Measurements from ENCODE around the gene PARD3B.

Gene PARD3B

DNA sequence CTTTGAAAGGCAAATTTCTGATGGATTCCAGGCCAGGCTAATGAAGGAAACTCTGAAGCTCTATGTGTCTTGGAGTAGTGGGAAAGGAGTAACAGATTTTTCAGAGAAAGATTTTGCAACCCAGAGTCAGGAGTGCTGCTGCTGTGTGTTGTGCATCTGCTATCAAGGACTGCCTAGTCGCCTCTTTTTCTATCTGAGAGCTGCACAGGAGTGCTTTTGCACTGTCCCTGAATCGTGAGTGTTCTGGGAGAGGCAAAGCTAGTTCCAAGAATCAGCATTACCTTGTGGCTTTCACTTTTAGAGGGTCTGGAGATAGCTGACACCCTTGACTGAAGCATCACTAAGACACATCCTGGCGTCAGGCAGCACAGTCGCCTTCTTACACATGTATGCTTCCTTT, 336.4 kb downstream of the PARD3B start:
- H3K9me3 ChIP-seq (ENCODE audit: control insufficient read depth in 1 of 2, low read length in 2 of 2) = no peaks in the 10 kb centered on the region
- no peak overlapping the region for H3K27ac ChIP-seq (ENCODE audit: low read length)
- H3K4me1 ChIP-seq (ENCODE audit: control insufficient read depth in 1 of 2, insufficient read depth in 2 of 2, low read length in 2 of 2) = peaks cover 5 to 21% of the 10 kb centered on the region in 2 donors
- no peaks in the 10 kb centered on the region for H3K27me3 ChIP-seq (ENCODE audit: low read depth, low read length)
- H3K4me3 ChIP-seq (ENCODE audit: low read depth in 1 of 2, low read length in 2 of 2) = no peak overlapping the region
- H3K36me3 ChIP-seq (ENCODE audit: control insufficient read depth in 1 of 2, insufficient read depth in 2 of 2, low read length in 2 of 2) = no peaks in the 10 kb centered on the region

GRCh38 chr2:204885747-204886146, 340.5 kb downstream of the PARD3B start:
- Histone ChIP-seq H3K4me1 (ENCODE audit: control insufficient read depth in 1 of 2, insufficient read depth in 2 of 2, low read length in 2 of 2) (peaks cover 5 to 14% of the 10 kb centered on the region in 2 donors), H3K9me3 (ENCODE audit: control insufficient read depth in 1 of 2, low read length in 2 of 2) (no peaks in the 10 kb centered on the region), H3K4me3 (ENCODE audit: low read depth in 1 of 2, low read length in 2 of 2) (no peak overlapping the region), H3K36me3 (ENCODE audit: control insufficient read depth in 1 of 2, insufficient read depth in 2 of 2, low read length in 2 of 2) (no peaks in the 10 kb centered on the region), H3K27ac (ENCODE audit: low read length) (no peak overlapping the region), H3K27me3 (ENCODE audit: low read depth, low read length) (no peaks in the 10 kb centered on the region)

DNA sequence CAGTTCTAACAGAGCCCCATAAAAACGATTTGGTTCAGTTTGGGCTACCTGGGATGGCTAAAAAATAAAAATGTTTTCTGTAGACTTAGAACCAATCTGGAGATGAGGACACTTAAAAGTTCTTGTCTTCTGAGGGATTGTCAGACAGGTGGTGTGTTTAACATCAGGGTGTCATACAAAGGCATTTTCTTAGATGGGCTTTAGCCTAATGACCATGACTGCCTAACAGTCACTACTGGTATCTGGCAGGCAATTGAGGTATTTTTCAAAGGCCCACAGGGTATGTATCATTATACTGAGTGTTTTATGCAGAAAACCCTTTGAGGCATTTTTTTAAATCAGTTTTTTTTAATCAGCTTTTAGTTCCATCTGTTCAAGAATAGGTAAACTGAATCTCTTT, 341.4 kb downstream of the PARD3B start:
- H3K4me1 ChIP-seq (ENCODE audit: control insufficient read depth in 1 of 2, insufficient read depth in 2 of 2, low read length in 2 of 2) = peaks cover 5 to 11% of the 10 kb centered on the region in 2 donors
- no peaks in the 10 kb centered on the region for H3K27me3 ChIP-seq (ENCODE audit: low read depth, low read length)
- no peaks in the 10 kb centered on the region for H3K36me3 ChIP-seq (ENCODE audit: control insufficient read depth in 1 of 2, insufficient read depth in 2 of 2, low read length in 2 of 2)
- no peak overlapping the region for H3K4me3 ChIP-seq (ENCODE audit: low read depth in 1 of 2, low read length in 2 of 2)
- no peaks in the 10 kb centered on the region for H3K9me3 ChIP-seq (ENCODE audit: control insufficient read depth in 1 of 2, low read length in 2 of 2)
- H3K27ac ChIP-seq (ENCODE audit: low read length) = no peak overlapping the region

- H3K36me3 ChIP-seq (ENCODE audit: control insufficient read depth in 1 of 2, insufficient read depth in 2 of 2, low read length in 2 of 2) = no peaks in the 10 kb centered on the region
- no peak overlapping the region for H3K4me3 ChIP-seq (ENCODE audit: low read depth in 1 of 2, low read length in 2 of 2)
- H3K4me1 ChIP-seq (ENCODE audit: control insufficient read depth in 1 of 2, insufficient read depth in 2 of 2, low read length in 2 of 2) = no peaks in the 10 kb centered on the region
- no peaks in the 10 kb centered on the region for H3K9me3 ChIP-seq (ENCODE audit: control insufficient read depth in 1 of 2, low read length in 2 of 2)
- H3K27me3 ChIP-seq (ENCODE audit: low read depth, low read length) = no peaks in the 10 kb centered on the region
- H3K27ac ChIP-seq (ENCODE audit: low read length) = no peak overlapping the region
These were observed 342.9 kb downstream of the PARD3B start for GRCh38 chr2:204888222-204888621.

DNA sequence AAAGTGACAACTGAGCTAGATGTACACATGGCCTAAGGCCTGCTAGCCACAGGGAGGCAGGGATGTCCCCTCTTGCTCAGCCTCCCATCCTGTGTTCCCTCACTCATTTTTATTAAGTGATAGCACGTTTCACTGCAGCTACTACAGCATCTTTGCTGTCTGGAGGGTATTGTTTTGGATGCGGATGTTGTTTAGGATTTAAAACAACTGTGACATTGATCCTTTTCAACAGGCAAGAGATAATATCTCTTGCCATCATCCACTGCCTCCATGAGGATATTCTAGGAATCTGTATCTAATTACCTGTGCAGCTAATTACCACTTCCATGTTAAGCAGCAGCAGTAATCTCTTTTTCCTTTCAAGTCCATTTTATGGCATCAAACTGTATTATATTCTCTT, 345.4 kb downstream of the PARD3B start:
- Histone ChIP-seq H3K27ac (ENCODE audit: low read length) (no peak overlapping the region), H3K4me1 (ENCODE audit: control insufficient read depth in 1 of 2, insufficient read depth in 2 of 2, low read length in 2 of 2) (no peaks in the 10 kb centered on the region), H3K4me3 (ENCODE audit: low read depth in 1 of 2, low read length in 2 of 2) (no peak overlapping the region), H3K36me3 (ENCODE audit: control insufficient read depth in 1 of 2, insufficient read depth in 2 of 2, low read length in 2 of 2) (no peaks in the 10 kb centered on the region), H3K9me3 (ENCODE audit: control insufficient read depth in 1 of 2, low read length in 2 of 2) (no peaks in the 10 kb centered on the region), H3K27me3 (ENCODE audit: low read depth, low read length) (no peaks in the 10 kb centered on the region)

- Histone ChIP-seq H3K27me3 (ENCODE audit: low read depth, low read length) (no peaks in the 10 kb centered on the region), H3K4me3 (ENCODE audit: low read depth in 1 of 2, low read length in 2 of 2) (no peak overlapping the region), H3K4me1 (ENCODE audit: control insufficient read depth in 1 of 2, insufficient read depth in 2 of 2, low read length in 2 of 2) (no peaks in the 10 kb centered on the region), H3K9me3 (ENCODE audit: control insufficient read depth in 1 of 2, low read length in 2 of 2) (no peaks in the 10 kb centered on the region), H3K27ac (ENCODE audit: low read length) (no peak overlapping the region), H3K36me3 (ENCODE audit: control insufficient read depth in 1 of 2, insufficient read depth in 2 of 2, low read length in 2 of 2) (no peaks in the 10 kb centered on the region)
These were observed 346.5 kb downstream of the PARD3B start for GRCh38 chr2:204891739-204892138.

DNA sequence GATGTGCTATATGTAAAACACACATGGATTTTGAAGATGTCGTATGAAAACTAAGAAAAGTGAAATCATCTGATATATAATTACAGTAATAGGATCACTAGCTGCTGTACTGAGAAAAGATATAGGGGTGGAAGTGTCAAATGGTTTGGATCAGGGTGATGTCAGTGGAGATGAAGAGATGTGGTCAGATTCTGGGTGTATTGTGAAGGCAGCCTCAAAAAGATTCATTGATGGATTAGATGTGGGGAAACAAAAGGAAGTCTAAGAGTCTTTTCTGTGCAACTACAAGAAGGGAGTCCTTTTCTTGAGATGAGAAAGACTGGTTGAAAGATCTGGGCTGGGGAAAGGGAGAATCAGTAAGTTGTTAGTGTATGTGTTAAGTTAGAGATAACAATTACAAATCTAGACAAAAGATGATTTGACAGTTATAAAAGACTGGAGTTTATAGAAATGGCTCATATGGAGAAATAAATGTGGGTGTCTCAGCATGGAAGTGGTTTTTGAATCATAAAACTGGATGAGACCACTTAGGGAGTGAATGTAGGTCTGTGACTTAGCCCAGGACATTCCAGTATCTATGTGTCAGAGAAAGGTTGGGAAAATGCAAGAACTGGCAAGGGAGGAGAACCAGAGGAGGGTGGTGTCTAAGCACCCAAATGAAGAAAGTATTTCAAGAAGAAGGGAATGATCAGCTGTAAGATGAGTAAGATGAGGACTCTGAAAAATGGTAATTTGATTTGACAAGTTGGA, 347.4 kb downstream of the PARD3B start:
- Histone ChIP-seq H3K4me3 (ENCODE audit: low read depth in 1 of 2, low read length in 2 of 2) (no peak overlapping the region), H3K36me3 (ENCODE audit: control insufficient read depth in 1 of 2, insufficient read depth in 2 of 2, low read length in 2 of 2) (no peaks in the 10 kb centered on the region), H3K27ac (ENCODE audit: low read length) (no peak overlapping the region), H3K4me1 (ENCODE audit: control insufficient read depth in 1 of 2, insufficient read depth in 2 of 2, low read length in 2 of 2) (no peaks in the 10 kb centered on the region), H3K9me3 (ENCODE audit: control insufficient read depth in 1 of 2, low read length in 2 of 2) (no peaks in the 10 kb centered on the region), H3K27me3 (ENCODE audit: low read depth, low read length) (no peaks in the 10 kb centered on the region)

DNA sequence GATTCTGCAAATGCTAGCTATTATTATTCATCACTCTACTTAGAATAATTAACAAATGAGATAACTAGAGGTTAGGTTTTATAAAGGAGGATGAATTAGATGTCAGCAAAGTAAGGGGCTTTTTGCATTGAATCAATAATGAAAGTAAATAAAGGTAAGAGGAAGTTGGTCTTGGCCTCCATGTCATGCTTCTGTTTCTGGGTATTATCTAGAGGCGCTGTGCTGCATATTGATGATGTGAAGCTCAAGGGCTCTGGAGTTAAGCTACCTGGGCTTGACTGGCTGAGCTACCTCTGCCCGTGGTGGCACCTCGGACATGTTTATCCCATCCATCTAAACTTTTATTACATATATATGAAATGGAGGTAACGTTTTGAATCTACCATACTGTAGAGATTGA, 350.9 kb downstream of the PARD3B start:
- Histone ChIP-seq H3K4me1 (ENCODE audit: control insufficient read depth in 1 of 2, insufficient read depth in 2 of 2, low read length in 2 of 2) (no peaks in the 10 kb centered on the region), H3K36me3 (ENCODE audit: control insufficient read depth in 1 of 2, insufficient read depth in 2 of 2, low read length in 2 of 2) (no peaks in the 10 kb centered on the region), H3K27me3 (ENCODE audit: low read depth, low read length) (no peaks in the 10 kb centered on the region), H3K4me3 (ENCODE audit: low read depth in 1 of 2, low read length in 2 of 2) (no peak overlapping the region), H3K27ac (ENCODE audit: low read length) (no peak overlapping the region), H3K9me3 (ENCODE audit: control insufficient read depth in 1 of 2, low read length in 2 of 2) (no peaks in the 10 kb centered on the region)

DNA sequence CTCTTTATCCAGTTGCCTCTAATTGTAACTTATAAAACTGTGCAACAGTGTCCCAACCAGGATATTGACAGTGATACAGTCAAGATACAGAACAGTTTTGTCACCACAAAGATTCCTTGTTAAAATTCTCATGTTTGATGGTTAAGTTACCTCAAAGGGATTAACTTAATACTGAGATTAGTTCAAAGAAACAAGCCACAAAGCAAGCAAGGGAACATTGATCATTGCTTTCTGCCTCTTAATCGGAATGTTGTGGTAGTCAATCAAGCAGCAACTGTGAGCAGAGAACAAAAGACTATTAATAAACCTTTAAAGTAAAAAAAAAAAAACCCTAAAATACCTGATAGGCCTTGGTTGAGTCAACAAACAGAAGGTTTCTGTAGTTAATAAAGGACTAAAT, 352.3 kb downstream of the PARD3B start:
- H3K9me3 ChIP-seq (ENCODE audit: control insufficient read depth in 1 of 2, low read length in 2 of 2) = no peaks in the 10 kb centered on the region
- no peak overlapping the region for H3K27ac ChIP-seq (ENCODE audit: low read length)
- no peaks in the 10 kb centered on the region for H3K27me3 ChIP-seq (ENCODE audit: low read depth, low read length)
- H3K4me1 ChIP-seq (ENCODE audit: control insufficient read depth in 1 of 2, insufficient read depth in 2 of 2, low read length in 2 of 2) = no peaks in the 10 kb centered on the region
- no peaks in the 10 kb centered on the region for H3K36me3 ChIP-seq (ENCODE audit: control insufficient read depth in 1 of 2, insufficient read depth in 2 of 2, low read length in 2 of 2)
- H3K4me3 ChIP-seq (ENCODE audit: low read depth in 1 of 2, low read length in 2 of 2) = no peak overlapping the region

DNA sequence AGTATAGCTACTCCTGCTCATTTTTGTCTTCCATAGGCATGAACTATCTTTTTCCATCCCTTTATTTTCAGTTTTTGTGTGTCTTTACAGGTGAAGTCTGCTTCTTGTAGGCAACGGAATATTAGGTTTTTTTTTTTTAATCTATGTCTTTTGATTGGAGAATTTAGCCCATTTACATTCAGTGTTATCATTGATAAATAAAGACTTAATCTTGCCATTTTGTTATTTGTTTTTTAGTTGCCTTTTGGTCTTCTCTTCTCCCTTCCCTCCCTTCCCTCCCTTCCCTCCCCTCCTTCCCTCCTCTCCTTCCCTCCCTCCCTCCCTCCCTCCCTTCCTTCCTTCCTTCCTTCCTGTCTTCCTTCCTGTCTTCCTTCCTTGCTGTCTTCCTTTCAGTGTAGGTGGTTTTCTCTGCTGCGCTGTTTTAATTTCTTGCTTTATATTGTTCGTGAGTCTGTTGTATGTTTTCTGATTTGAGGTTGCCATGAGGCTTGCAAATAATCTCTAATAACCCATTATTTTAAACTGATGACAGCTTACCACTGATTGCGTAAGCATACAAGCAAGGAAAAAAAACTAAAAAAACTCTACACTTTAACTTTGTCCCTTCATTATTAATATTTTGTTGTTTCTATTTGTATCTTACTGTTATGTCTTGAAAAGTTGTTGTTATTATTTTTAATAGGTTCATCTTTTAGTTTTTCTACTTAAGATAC, 353.8 kb downstream of the PARD3B start:
- Histone ChIP-seq H3K4me3 (ENCODE audit: low read depth in 1 of 2, low read length in 2 of 2) (no peak overlapping the region), H3K4me1 (ENCODE audit: control insufficient read depth in 1 of 2, insufficient read depth in 2 of 2, low read length in 2 of 2) (no peaks in the 10 kb centered on the region), H3K9me3 (ENCODE audit: control insufficient read depth in 1 of 2, low read length in 2 of 2) (no peaks in the 10 kb centered on the region), H3K27me3 (ENCODE audit: low read depth, low read length) (no peaks in the 10 kb centered on the region), H3K27ac (ENCODE audit: low read length) (no peak overlapping the region), H3K36me3 (ENCODE audit: control insufficient read depth in 1 of 2, insufficient read depth in 2 of 2, low read length in 2 of 2) (no peaks in the 10 kb centered on the region)

DNA sequence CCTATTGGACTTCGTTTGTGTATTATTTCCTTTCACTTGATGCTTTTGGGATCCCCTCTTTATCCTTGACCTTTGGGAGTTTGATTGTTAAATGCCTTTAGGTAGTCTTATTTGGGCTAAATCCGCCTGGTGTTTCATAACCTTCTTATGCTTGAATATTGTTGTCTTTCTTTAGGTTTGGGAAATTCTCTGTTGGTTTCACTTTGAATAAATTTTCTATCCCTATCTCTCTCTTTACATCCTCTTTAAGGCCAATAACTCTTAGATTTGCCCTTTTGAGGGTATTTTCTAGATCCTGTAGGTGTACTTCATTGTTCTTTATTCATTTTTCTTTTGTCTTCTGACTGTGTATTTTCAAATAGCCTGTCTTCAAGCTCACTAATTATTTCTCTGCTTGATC, 354.7 kb downstream of the PARD3B start:
- Histone ChIP-seq H3K9me3 (ENCODE audit: control insufficient read depth in 1 of 2, low read length in 2 of 2) (no peaks in the 10 kb centered on the region), H3K27ac (ENCODE audit: low read length) (no peak overlapping the region), H3K4me1 (ENCODE audit: control insufficient read depth in 1 of 2, insufficient read depth in 2 of 2, low read length in 2 of 2) (no peaks in the 10 kb centered on the region), H3K36me3 (ENCODE audit: control insufficient read depth in 1 of 2, insufficient read depth in 2 of 2, low read length in 2 of 2) (no peaks in the 10 kb centered on the region), H3K27me3 (ENCODE audit: low read depth, low read length) (no peaks in the 10 kb centered on the region), H3K4me3 (ENCODE audit: low read depth in 1 of 2, low read length in 2 of 2) (no peak overlapping the region)

- H3K4me3 ChIP-seq (ENCODE audit: low read depth in 1 of 2, low read length in 2 of 2) = no peak overlapping the region
- no peak overlapping the region for H3K27ac ChIP-seq (ENCODE audit: low read length)
- H3K27me3 ChIP-seq (ENCODE audit: low read depth, low read length) = no peaks in the 10 kb centered on the region
- no peaks in the 10 kb centered on the region for H3K36me3 ChIP-seq (ENCODE audit: control insufficient read depth in 1 of 2, insufficient read depth in 2 of 2, low read length in 2 of 2)
- H3K9me3 ChIP-seq (ENCODE audit: control insufficient read depth in 1 of 2, low read length in 2 of 2) = no peaks in the 10 kb centered on the region
- no peaks in the 10 kb centered on the region for H3K4me1 ChIP-seq (ENCODE audit: control insufficient read depth in 1 of 2, insufficient read depth in 2 of 2, low read length in 2 of 2)
These were observed 355.2 kb downstream of the PARD3B start for GRCh38 chr2:204900487-204900886.
